H1 (cell line): ENCODE results near the gene CLRN1.

Source experiments
- CTCF ChIP-seq, 3 experiments: IDR thresholded peaks; 1 replicate in 2 of 3; 2 replicates in 1 of 3; pipeline versions ENCODE4 v1.5.1 to v1.6.1; 2011; ENCODE audit warnings: low read length in 3 of 3, mild to moderate bottlenecking in 3 of 3, inconsistent platforms in 2 of 3, low read depth in 1 of 3, moderate library complexity in 1 of 3; ENCODE audit not compliant: insufficient read depth in 1 of 3; ENCODE audit errors: control extremely low read depth in 1 of 3
- EGR1 ChIP-seq: IDR thresholded peaks from 2 replicates; pipeline ENCODE4 v1.6.1; 2011; ENCODE audit warnings: low read depth, low read length, borderline replicate concordance
- EP300 ChIP-seq, 2 experiments: IDR thresholded peaks; 1 replicate in 1 of 2; 2 replicates in 1 of 2; pipeline ENCODE4 v1.6.1; 2011 to 2012; ENCODE audit warnings: low read depth in 2 of 2, low read length in 2 of 2, mild to moderate bottlenecking in 2 of 2, borderline replicate concordance in 1 of 2, inconsistent platforms in 1 of 2, moderate library complexity in 1 of 2
- EZH2 ChIP-seq: fragments of 200-600 bp; sonication (generic); IDR thresholded peaks from 2 replicates; pipeline ENCODE4 v1.7.1; 2012; ENCODE audit warnings: low read depth, mild to moderate bottlenecking, moderate library complexity, low read length, inconsistent platforms; ENCODE audit not compliant: severe bottlenecking
- FOSL1 ChIP-seq: IDR thresholded peaks from 2 replicates; pipeline ENCODE4 v1.6.1; 2011; ENCODE audit warnings: mild to moderate bottlenecking, low read depth, low read length, moderate library complexity; ENCODE audit not compliant: insufficient read depth
- JUN ChIP-seq: IDR thresholded peaks from 2 replicates; pipeline ENCODE4 v1.6.1; 2011; ENCODE audit warnings: low read depth, mild to moderate bottlenecking, improper control_type of control experiment, low read length
- POLR2A ChIP-seq, 2 experiments: IDR thresholded peaks; 1 replicate in 1 of 2; 2 replicates in 1 of 2; pipeline ENCODE4 v1.6.1; 2011; ENCODE audit warnings: low read depth in 2 of 2, low read length in 2 of 2, mild to moderate bottlenecking in 2 of 2; ENCODE audit errors: control extremely low read depth in 1 of 2
- SIN3A ChIP-seq, 2 experiments: IDR thresholded peaks in 1 of 2; conservative IDR thresholded peaks in 1 of 2; 2 replicates each; pipeline ENCODE4 v1.6.1; 2011 to 2012; ENCODE audit warnings: low read length in 2 of 2, improper control_type of control experiment in 1 of 2, low read depth in 1 of 2, mild to moderate bottlenecking in 1 of 2
- SIRT6 ChIP-seq: IDR thresholded peaks from one replicate; pipeline ENCODE4 v1.7.1; 2012; ENCODE audit warnings: low read length, inconsistent platforms
- SP2 ChIP-seq: IDR thresholded peaks from 2 replicates; pipeline ENCODE4 v1.6.1; 2012; ENCODE audit warnings: mild to moderate bottlenecking, low read length, inconsistent platforms
- TEAD4 ChIP-seq: IDR thresholded peaks from 2 replicates; pipeline ENCODE4 v1.6.1; 2012; ENCODE audit warnings: low read depth, low read length, inconsistent platforms, mixed read lengths

GRCh38 chr3:150970665-150971324 is 1.7 kb downstream of the CLRN1 start:
- TF ChIP-seq CTCF (IDR thresholded peaks at IDR 0.05; ENCODE audit: control extremely low read depth in 1 of 3, insufficient read depth in 1 of 3, low read depth in 1 of 3, low read length in 3 of 3) = no peak
- no peak for TF ChIP-seq POLR2A (IDR thresholded peaks at IDR 0.05; ENCODE audit: control extremely low read depth in 1 of 2, low read depth in 2 of 2, low read length in 2 of 2)
- TF ChIP-seq SIRT6 = no peak
- no peak for TF ChIP-seq SP2
- TF ChIP-seq SIN3A (conservative IDR thresholded peaks at IDR 0.05 in 1 of 2, IDR thresholded peaks at IDR 0.05 in 1 of 2; ENCODE audit: low read depth in 1 of 2, low read length in 2 of 2) = no peak
- TF ChIP-seq JUN = no peak
- TF ChIP-seq EZH2 = no peak
- TF ChIP-seq EGR1 = no peak
- no peak for TF ChIP-seq FOSL1
- no peak for TF ChIP-seq TEAD4
- no peak for TF ChIP-seq EP300 (IDR thresholded peaks at IDR 0.05; ENCODE audit: borderline replicate concordance in 1 of 2, low read depth in 2 of 2, low read length in 2 of 2)
